C4-2B (cell line): ENCODE data around the gene VBP1.
A peak's percentile ranks its signal among the peaks of the same experiment; 100 is the strongest.

ENCODE experiments used
- ZFX ChIP-seq: fragments of 450-650 bp; IDR thresholded peaks from 2 replicates; pipeline ENCODE4 v1.6.1; 2017
- TF ChIP-seq, protein P1 (sequence below): fragments of 450-650 bp; conservative IDR thresholded peaks from 2 replicates; pipeline ENCODE4 v1.5.1; 2017; ENCODE audit warnings: mild to moderate bottlenecking

DNA sequence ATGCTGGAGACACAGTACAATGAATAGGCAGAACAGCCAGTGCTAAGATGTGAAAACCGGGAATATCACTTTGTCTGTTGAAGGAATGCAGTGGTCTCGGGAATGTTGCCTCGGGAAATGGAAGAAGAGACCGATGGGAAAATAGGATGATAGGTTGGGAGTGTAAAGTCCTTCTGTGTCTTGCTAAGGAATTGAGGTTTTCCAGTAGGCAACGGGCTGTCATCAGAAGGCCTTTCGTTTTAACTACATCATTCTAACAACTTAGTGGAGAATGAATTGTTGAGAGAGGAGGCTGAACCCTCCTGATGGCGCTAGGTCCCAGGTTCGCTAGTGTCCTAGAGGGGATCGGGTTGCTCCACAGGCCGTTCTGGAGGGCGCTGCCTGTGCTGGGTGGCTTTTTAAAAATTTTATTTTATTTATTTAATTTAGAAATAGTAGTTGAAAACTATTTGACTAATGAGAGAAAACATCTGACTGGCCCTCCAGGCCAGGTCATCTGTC lies 730 bp downstream of the VBP1 start:
- TF ChIP-seq, protein P1, sequence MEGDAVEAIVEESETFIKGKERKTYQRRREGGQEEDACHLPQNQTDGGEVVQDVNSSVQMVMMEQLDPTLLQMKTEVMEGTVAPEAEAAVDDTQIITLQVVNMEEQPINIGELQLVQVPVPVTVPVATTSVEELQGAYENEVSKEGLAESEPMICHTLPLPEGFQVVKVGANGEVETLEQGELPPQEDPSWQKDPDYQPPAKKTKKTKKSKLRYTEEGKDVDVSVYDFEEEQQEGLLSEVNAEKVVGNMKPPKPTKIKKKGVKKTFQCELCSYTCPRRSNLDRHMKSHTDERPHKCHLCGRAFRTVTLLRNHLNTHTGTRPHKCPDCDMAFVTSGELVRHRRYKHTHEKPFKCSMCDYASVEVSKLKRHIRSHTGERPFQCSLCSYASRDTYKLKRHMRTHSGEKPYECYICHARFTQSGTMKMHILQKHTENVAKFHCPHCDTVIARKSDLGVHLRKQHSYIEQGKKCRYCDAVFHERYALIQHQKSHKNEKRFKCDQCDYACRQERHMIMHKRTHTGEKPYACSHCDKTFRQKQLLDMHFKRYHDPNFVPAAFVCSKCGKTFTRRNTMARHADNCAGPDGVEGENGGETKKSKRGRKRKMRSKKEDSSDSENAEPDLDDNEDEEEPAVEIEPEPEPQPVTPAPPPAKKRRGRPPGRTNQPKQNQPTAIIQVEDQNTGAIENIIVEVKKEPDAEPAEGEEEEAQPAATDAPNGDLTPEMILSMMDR = peak; percentile 25
- no peak for TF ChIP-seq ZFX
